ENCODE data around the gene PDZRN3. TPM values are rescaled to one million over a fixed set of nuclear protein-coding genes. Genes with fewer than 3 reads are reported as not detected.

PDZRN3 gene
- total and polyA plus RNA-seq, 2 donors from 2014 or later, result 9.5 to 13.2 TPM

DNA sequence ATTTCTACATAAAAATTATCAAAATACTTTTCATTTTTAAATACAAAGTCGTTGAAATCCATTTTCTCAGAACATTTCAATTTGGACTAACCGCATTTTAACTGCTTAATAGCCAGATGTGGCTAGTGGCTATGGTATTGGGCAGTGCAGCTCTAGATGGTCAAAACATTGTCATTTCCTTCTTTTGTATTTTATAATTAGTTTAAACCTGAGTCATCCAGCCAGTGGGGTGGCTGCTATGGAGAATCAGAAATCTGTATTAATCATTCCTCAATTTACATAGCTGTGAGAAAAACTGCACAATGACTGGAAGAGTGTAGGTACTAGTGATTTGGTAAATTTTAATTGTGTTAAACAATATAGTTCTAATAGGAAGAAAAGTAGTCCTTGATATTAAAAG is 245.3 kb downstream of the PDZRN3 start:
- no peaks in the 10 kb centered on the region for H3K27me3 ChIP-seq (ENCODE audit: control insufficient read depth, insufficient read depth, low read length)
- H3K36me3 ChIP-seq (ENCODE audit: control insufficient read depth in 2 of 3, insufficient read depth in 3 of 3, low read length in 3 of 3), result peaks cover 0 to 10% (median 5%) of the 10 kb centered on the region in 3 donors
- DNase-seq (no peak), FAIRE-seq (no peak)
- no peak overlapping the region for H3K27ac ChIP-seq (ENCODE audit: low read depth in 2 of 2, low read length in 2 of 2)
- intact Hi-C loops (cut with DNase I), result no loop called here
- H3K4me3 ChIP-seq (ENCODE audit: low read length in 3 of 3), result no peak overlapping the region
- H3K9me3 ChIP-seq (ENCODE audit: control insufficient read depth in 2 of 3, insufficient read depth in 1 of 3, low read length in 3 of 3), result no peaks in the 10 kb centered on the region
- H3K9ac ChIP-seq (ENCODE audit: low read length in 3 of 3), result no peak overlapping the region
- H3K4me1 ChIP-seq (ENCODE audit: control insufficient read depth in 2 of 3, insufficient read depth in 2 of 3, low read depth in 1 of 3, low read length in 3 of 3), result no peaks in the 10 kb centered on the region
- TF ChIP-seq CTCF (IDR thresholded peaks at IDR 0.05; ENCODE audit: borderline replicate concordance, extremely low read depth, insufficient read depth), result no peak

DNA sequence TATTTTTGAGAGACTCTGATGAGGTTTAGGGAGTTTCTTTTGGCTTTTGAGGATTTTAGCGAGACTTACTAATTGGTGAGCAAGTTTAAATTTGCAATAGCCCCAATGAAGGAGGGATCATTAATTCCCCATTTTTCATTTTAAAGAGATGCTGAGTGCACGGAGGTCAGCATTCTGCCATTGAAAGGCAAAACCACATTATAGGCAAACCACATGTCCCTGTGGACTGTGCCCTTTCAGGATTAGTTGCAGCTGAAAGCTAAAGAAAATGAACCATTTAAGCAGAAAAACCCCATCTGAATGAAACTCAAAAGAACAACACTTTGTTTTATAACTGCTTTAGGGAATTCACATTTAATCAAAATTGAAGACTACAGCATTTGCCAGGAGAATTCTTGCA is 246.5 kb downstream of the PDZRN3 start:
- Histone ChIP-seq H3K27me3 (ENCODE audit: control insufficient read depth, insufficient read depth, low read length) (no peaks in the 10 kb centered on the region), H3K36me3 (ENCODE audit: control insufficient read depth in 2 of 3, insufficient read depth in 3 of 3, low read length in 3 of 3) (peaks cover 0 to 4% (median 0%) of the 10 kb centered on the region in 3 donors), H3K9me3 (ENCODE audit: control insufficient read depth in 2 of 3, insufficient read depth in 1 of 3, low read length in 3 of 3) (no peaks in the 10 kb centered on the region), H3K4me1 (ENCODE audit: control insufficient read depth in 2 of 3, insufficient read depth in 2 of 3, low read depth in 1 of 3, low read length in 3 of 3) (no peaks in the 10 kb centered on the region), H3K4me3 (ENCODE audit: low read length in 3 of 3) (no peak overlapping the region), H3K27ac (ENCODE audit: low read depth in 2 of 2, low read length in 2 of 2) (no peak overlapping the region), H3K9ac (ENCODE audit: low read length in 3 of 3) (no peak overlapping the region)
- FAIRE-seq (no peak), DNase-seq (no peak)
- intact Hi-C loops (cut with DNase I), result no loop called here
- TF ChIP-seq CTCF (IDR thresholded peaks at IDR 0.05; ENCODE audit: borderline replicate concordance, extremely low read depth, insufficient read depth), result no peak

DNA sequence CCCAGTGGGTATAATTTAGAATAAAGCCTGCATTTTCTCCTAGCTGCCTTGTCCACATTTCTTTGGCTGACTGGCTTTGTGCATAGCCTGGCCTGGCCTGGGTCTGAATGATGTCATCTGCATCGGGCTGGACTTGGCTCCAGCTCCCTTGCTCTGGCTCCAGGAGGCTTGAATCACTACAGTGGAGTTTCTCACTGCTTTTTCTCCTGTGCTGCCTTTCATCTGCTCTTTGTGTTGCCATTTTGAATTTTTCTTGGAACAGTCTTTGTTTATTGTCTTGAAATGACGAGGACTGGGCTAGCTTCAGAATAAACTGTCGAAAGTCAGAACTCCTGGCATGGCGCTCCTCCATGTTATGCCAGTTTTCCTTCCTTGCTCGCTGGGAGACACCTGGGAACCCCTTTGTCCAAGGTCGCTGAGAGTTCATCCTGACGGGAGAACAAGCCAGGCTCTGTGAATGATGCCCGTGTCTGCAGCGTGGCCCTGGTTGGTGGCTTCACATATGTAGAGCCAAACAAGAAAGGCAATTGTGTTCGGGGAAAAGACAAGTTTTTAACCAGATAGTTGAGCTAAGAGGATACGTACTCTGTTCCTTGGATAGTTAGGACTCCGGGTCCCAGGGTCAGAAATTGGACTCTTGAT is 258.9 kb downstream of the PDZRN3 start:
- Histone ChIP-seq H3K4me1 (ENCODE audit: control insufficient read depth in 2 of 3, insufficient read depth in 2 of 3, low read depth in 1 of 3, low read length in 3 of 3) (no peaks in the 10 kb centered on the region), H3K4me3 (ENCODE audit: low read length in 3 of 3) (no peak overlapping the region), H3K27ac (ENCODE audit: low read depth in 2 of 2, low read length in 2 of 2) (no peak overlapping the region), H3K27me3 (ENCODE audit: control insufficient read depth, insufficient read depth, low read length) (no peaks in the 10 kb centered on the region), H3K9me3 (ENCODE audit: control insufficient read depth in 2 of 3, insufficient read depth in 1 of 3, low read length in 3 of 3) (no peaks in the 10 kb centered on the region), H3K36me3 (ENCODE audit: control insufficient read depth in 2 of 3, insufficient read depth in 3 of 3, low read length in 3 of 3) (no peaks in the 10 kb centered on the region), H3K9ac (ENCODE audit: low read length in 3 of 3) (no peak overlapping the region)
- FAIRE-seq (no peak), DNase-seq (peak in 2 of 5 donors; percentile 47 to 79)
- intact Hi-C loops (cut with DNase I), result no loop called here
- no peak for TF ChIP-seq CTCF (IDR thresholded peaks at IDR 0.05; ENCODE audit: borderline replicate concordance, extremely low read depth, insufficient read depth)

DNA sequence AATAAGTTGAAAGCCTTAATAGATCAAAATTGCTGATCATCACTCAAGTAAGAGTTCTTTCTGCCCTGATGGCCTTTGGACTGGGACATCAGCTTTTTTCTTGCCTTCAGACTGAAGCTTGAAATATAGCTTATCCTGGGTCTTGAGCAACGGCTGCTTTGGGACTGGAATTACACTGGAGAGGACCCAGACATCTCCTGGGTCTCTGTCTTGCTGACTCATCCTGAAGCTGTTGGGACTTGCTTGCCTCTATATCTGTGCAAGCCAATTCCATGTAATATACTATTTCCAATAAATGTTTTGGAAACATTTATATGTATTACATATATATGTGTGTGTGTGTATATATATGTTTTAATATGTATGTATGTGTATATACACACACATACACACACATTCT is 260.2 kb downstream of the PDZRN3 start:
- Histone ChIP-seq H3K27me3 (ENCODE audit: control insufficient read depth, insufficient read depth, low read length) (no peaks in the 10 kb centered on the region), H3K27ac (ENCODE audit: low read depth in 2 of 2, low read length in 2 of 2) (no peak overlapping the region), H3K9me3 (ENCODE audit: control insufficient read depth in 2 of 3, insufficient read depth in 1 of 3, low read length in 3 of 3) (no peaks in the 10 kb centered on the region), H3K4me1 (ENCODE audit: control insufficient read depth in 2 of 3, insufficient read depth in 2 of 3, low read depth in 1 of 3, low read length in 3 of 3) (no peaks in the 10 kb centered on the region), H3K4me3 (ENCODE audit: low read length in 3 of 3) (no peak overlapping the region), H3K36me3 (ENCODE audit: control insufficient read depth in 2 of 3, insufficient read depth in 3 of 3, low read length in 3 of 3) (no peaks in the 10 kb centered on the region), H3K9ac (ENCODE audit: low read length in 3 of 3) (no peak overlapping the region)
- DNase-seq (no peak), FAIRE-seq (no peak)
- intact Hi-C loops (cut with DNase I), result no loop called here
- no peak for TF ChIP-seq CTCF (IDR thresholded peaks at IDR 0.05; ENCODE audit: borderline replicate concordance, extremely low read depth, insufficient read depth)
